A375 (cell line): Measurements from ENCODE around the gene MGP. TPM values are rescaled to one million over a fixed set of nuclear protein-coding genes. Genes with fewer than 3 reads are reported as not detected.

Experiments
- total RNA-seq: library from RNA; depleted of rRNA; stranded (reverse); fragments of >200 nt; shearing (Covaris generic); gene quantifications from 2 replicates; pipeline ENCODE4 v1.2.3, GENCODE V29; 2014; rRNA removed

MGP gene
- 10.9 and 18.3 TPM in 2 replicates for total RNA-seq

DNA sequence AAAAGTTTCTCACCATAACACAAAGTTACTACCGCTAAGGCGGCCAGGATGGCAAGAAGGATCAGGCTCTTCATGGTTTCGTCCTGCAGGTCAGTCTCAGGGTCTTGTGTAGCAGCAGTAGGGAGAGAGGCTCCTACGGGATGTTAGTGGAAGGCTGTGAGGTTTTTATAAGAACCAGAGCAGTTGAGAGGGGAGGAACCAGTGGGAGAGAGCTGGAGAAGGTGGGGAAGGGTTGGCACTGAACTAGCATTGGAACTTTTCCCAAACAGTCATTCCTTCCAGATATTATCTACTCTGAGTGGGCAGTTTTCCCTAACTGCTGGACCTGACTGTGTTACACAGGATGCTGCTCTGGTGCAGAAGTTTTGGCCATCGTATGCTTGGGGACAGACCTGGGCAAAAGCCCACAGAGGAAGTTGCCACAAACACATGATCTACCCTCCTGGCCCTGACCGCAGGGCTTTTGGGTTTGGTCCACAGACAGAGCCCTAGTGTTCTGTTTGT is at the start of gene MGP:
MGP (minus strand) TSS at position 137 of the 504 bp plus-strand sequence; CDS start at position 74, 63 bp downstream.

DNA sequence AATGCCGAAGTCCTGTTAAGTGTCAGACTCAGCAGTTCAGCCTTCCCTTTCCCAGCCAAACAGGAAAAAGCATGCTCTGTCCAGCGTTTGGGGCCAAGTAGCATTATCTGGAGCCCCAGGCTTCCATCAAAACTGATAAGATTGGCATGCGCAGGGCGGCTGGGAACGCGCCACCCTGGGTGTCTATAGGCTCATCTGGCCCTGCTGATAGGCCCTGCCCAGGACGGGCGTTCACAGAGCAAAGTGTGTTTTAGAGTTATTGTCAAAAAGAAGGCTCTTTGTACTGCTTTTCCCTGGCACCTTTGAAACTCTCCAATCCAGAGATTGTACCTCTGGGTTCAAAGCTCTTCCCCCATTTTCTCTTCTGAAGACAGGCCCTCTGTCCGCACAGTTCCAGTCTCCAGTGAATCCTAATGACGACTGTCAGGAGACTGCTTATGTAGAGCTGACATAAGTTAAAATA is 42.2 kb downstream of the MGP start, which contains the start of gene ART4:
ART4 (minus strand) TSS at position 102 of the 463 bp plus-strand sequence. CDS start 413 bp downstream, outside the sequence.

Other genes with a start within 250 kb of the MGP start
- gene GUCY2C, start 189.3 kb downstream of the MGP start, total RNA-seq: 0.05 TPM in 1 of 2 replicates, not detected in the other
- 43.5 and 64.8 TPM in 2 replicates for gene WBP11, start 82.4 kb downstream of the MGP start, total RNA-seq
- gene C12orf60, start 82.2 kb downstream of the MGP start, total RNA-seq: 0.69 and 0.94 TPM in 2 replicates
- not detected in 2 replicates for gene SMCO3, start 71.7 kb downstream of the MGP start, total RNA-seq
- not detected in 2 replicates for gene ART4, start 42.3 kb downstream of the MGP start, total RNA-seq
- not detected in 2 replicates for gene ERP27, start 52.7 kb upstream of the MGP start, total RNA-seq
- gene ARHGDIB, start 75.7 kb upstream of the MGP start, total RNA-seq: 5.4 and 8.1 TPM in 2 replicates
- not detected in 2 replicates for gene PDE6H, start 87.2 kb upstream of the MGP start, total RNA-seq